ENCODE results near the gene SOX6.

Gene SOX6

GRCh38 chr11:16336204-16336603 is 20.1 kb downstream of the SOX6 start:
- Histone ChIP-seq H3K4me3 (replicated peaks; ENCODE audit: low read depth, low read length) (no peak overlapping the region), H3K36me3 (ENCODE audit: control insufficient read depth, insufficient read depth, low read length) (no peaks in the 10 kb centered on the region), H3K27me3 (replicated peaks; ENCODE audit: control insufficient read depth, insufficient read depth, low read length) (no peaks in the 10 kb centered on the region)
- no peak for DNase-seq (ENCODE audit: extremely low read depth, insufficient read length)
- TF ChIP-seq CTCF (IDR thresholded peaks at IDR 0.05; ENCODE audit: insufficient read depth, low read length, poor library complexity, severe bottlenecking): no peak

GRCh38 chr11:16335236-16335962 is 20.9 kb downstream of the SOX6 start:
- no peak overlapping the region for H3K4me3 ChIP-seq (replicated peaks; ENCODE audit: low read depth, low read length)
- no peaks in the 10 kb centered on the region for H3K36me3 ChIP-seq (ENCODE audit: control insufficient read depth, insufficient read depth, low read length)
- DNase-seq (ENCODE audit: extremely low read depth, insufficient read length): no peak
- no peak for TF ChIP-seq CTCF (IDR thresholded peaks at IDR 0.05; ENCODE audit: insufficient read depth, low read length, poor library complexity, severe bottlenecking)
- no peaks in the 10 kb centered on the region for H3K27me3 ChIP-seq (replicated peaks; ENCODE audit: control insufficient read depth, insufficient read depth, low read length)

- no peaks in the 10 kb centered on the region for H3K36me3 ChIP-seq (ENCODE audit: control insufficient read depth, insufficient read depth, low read length)
- H3K27me3 ChIP-seq (replicated peaks; ENCODE audit: control insufficient read depth, insufficient read depth, low read length): no peaks in the 10 kb centered on the region
- H3K4me3 ChIP-seq (replicated peaks; ENCODE audit: low read depth, low read length): no peak overlapping the region
- no peak for TF ChIP-seq CTCF (IDR thresholded peaks at IDR 0.05; ENCODE audit: insufficient read depth, low read length, poor library complexity, severe bottlenecking)
- no peak for DNase-seq (ENCODE audit: extremely low read depth, insufficient read length)
Observed at GRCh38 chr11:16326679-16327297, 29.6 kb downstream of the SOX6 start.

- no peaks in the 10 kb centered on the region for H3K36me3 ChIP-seq (ENCODE audit: control insufficient read depth, insufficient read depth, low read length)
- no peak overlapping the region for H3K4me3 ChIP-seq (replicated peaks; ENCODE audit: low read depth, low read length)
- no peaks in the 10 kb centered on the region for H3K27me3 ChIP-seq (replicated peaks; ENCODE audit: control insufficient read depth, insufficient read depth, low read length)
- TF ChIP-seq CTCF (IDR thresholded peaks at IDR 0.05; ENCODE audit: insufficient read depth, low read length, poor library complexity, severe bottlenecking): no peak
- DNase-seq (ENCODE audit: extremely low read depth, insufficient read length): no peak
Observed at GRCh38 chr11:16322190-16322589, 34.2 kb downstream of the SOX6 start.

- no peak for TF ChIP-seq CTCF (IDR thresholded peaks at IDR 0.05; ENCODE audit: insufficient read depth, low read length, poor library complexity, severe bottlenecking)
- no peaks in the 10 kb centered on the region for H3K36me3 ChIP-seq (ENCODE audit: control insufficient read depth, insufficient read depth, low read length)
- no peak for DNase-seq (ENCODE audit: extremely low read depth, insufficient read length)
- H3K4me3 ChIP-seq (replicated peaks; ENCODE audit: low read depth, low read length): no peak overlapping the region
- H3K27me3 ChIP-seq (replicated peaks; ENCODE audit: control insufficient read depth, insufficient read depth, low read length): no peaks in the 10 kb centered on the region
Observed at GRCh38 chr11:16321148-16321547, 35.2 kb downstream of the SOX6 start.

All from GM06990 (cell line).